NT2/D1 (cell line): Measurements from ENCODE around the gene PKP2.

ENCODE experiments used
- DNase-seq: peaks from one replicate; pipeline ENCODE4 v3.0.0-alpha.2; 2011; ENCODE audit warnings: low read depth, low spot score
- H3K27me3 ChIP-seq: 2 replicates; pipeline ENCODE4 v1.6.0; 2011; ENCODE audit warnings: mild to moderate bottlenecking; ENCODE audit not compliant: insufficient read length, insufficient read depth
- H3K36me3 ChIP-seq: 2 replicates; pipeline ENCODE4 v1.6.1; 2011; ENCODE audit warnings: mild to moderate bottlenecking, low read length, mixed read lengths; ENCODE audit not compliant: insufficient read depth, insufficient read length
- H3K4me1 ChIP-seq: 2 replicates; pipeline ENCODE4 v1.5.1; 2011; ENCODE audit not compliant: insufficient read depth, insufficient read length
- H3K4me3 ChIP-seq: 2 replicates; pipeline ENCODE4 v1.5.1; 2011; ENCODE audit warnings: low read depth; ENCODE audit not compliant: insufficient read length
- H3K9ac ChIP-seq: 2 replicates; pipeline ENCODE4 v1.6.0; 2011; ENCODE audit warnings: low read depth; ENCODE audit not compliant: insufficient read length
- H3K9me3 ChIP-seq: 2 replicates; pipeline ENCODE4 v1.5.1; 2011; ENCODE audit warnings: mild to moderate bottlenecking, low read length; ENCODE audit not compliant: insufficient read depth
- SUZ12 ChIP-seq: IDR thresholded peaks from 2 replicates; pipeline ENCODE4 v1.6.1; 2011; ENCODE audit not compliant: insufficient read length, insufficient read depth; ENCODE audit errors: extremely low read depth
- YY1 ChIP-seq: IDR thresholded peaks from 2 replicates; pipeline ENCODE4 v1.6.1; 2011; ENCODE audit not compliant: insufficient read length, insufficient read depth
- ZNF274 ChIP-seq: IDR thresholded peaks from 2 replicates; pipeline ENCODE4 v1.6.1; 2011; ENCODE audit warnings: mild to moderate bottlenecking, low read depth, low read length

The PKP2 gene

DNA sequence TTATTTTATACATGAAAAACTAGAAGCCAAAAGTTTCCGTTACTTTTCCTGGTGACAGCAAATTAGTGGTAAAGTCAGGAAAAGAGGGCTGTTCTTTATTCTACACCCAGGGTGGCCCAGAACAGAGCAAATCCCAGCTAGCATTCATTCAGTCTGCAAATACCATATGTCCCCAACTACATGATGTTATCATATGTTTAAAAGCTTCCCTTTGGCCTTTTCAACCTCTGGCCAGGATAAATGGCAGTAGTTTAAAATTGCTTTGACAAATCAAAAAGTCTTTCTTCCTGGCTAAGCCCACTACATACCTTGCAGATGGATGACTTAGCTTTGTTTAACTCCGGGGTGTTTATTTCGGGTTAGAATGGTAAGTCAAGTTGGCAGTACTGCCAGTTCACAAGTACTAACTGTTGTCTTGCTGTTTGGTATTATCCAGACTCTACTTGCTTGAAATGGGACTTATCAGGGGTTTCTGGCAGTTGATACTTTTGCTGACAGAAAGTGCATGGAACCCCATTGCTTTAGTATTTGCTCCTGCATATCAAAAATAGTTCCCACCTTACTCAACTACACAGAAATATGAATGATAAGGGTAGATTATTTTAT lies 69.7 kb downstream of the PKP2 start:
- Histone ChIP-seq H3K36me3 (peaks cover 17% of the 10 kb centered on the region), H3K9ac (no peak overlapping the region), H3K4me3 (no peak overlapping the region), H3K4me1 (no peaks in the 10 kb centered on the region), H3K9me3 (no peaks in the 10 kb centered on the region), H3K27me3 (no peaks in the 10 kb centered on the region)
- TF ChIP-seq ZNF274 (no peak), SUZ12 (no peak), YY1 (no peak)
- DNase-seq, result no peak

DNA sequence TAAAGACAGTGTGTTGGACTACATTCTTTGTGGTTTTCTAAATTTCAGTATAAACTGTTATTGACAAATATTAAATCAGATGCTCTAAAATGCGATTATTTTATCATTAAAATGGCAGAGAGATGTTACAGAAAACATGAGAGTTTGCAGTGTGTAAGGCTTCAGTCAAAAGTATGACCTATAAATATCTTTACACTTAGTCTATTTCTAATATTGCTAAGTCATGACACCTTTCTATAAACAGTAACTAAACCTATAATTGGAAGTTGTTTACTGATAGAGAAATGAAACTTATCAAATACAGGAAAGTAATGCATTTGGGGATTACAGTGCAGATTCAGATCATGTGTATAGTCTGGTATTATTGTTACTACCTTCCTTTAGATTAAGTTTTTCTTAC lies 72.0 kb downstream of the PKP2 start:
- H3K27me3 ChIP-seq, result no peaks in the 10 kb centered on the region
- no peak for TF ChIP-seq YY1
- no peak for TF ChIP-seq ZNF274
- no peak for TF ChIP-seq SUZ12

DNA sequence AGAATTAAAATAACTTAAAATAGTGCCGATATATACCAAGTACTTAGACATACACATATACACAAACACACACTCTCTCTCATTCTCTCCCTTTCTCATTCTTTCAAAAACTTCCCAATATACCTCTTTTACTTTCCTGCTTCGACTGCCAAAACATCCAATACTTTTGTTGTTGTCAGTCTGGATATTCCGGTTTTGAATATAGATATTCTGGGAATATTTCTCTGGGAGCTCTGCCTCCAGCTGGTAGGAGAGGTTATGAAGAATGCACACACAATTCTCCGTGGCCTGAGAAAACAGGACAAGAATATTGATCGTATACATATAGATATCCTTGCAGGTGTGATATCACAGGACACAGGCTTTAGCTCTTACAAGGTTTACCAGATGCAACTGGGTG lies 74.2 kb downstream of the PKP2 start:
- no peak overlapping the region for H3K4me3 ChIP-seq
- no peaks in the 10 kb centered on the region for H3K27me3 ChIP-seq
- no peaks in the 10 kb centered on the region for H3K4me1 ChIP-seq
- TF ChIP-seq ZNF274 (no peak), YY1 (no peak), SUZ12 (no peak)
- no peak overlapping the region for H3K9ac ChIP-seq
- H3K36me3 ChIP-seq, result peaks cover 44% of the 10 kb centered on the region
- H3K9me3 ChIP-seq, result no peaks in the 10 kb centered on the region
- DNase-seq, result no peak

More for the DNA sequence above, 72.0 kb downstream of the PKP2 start:
- Histone ChIP-seq H3K9ac (no peak overlapping the region), H3K9me3 (no peaks in the 10 kb centered on the region), H3K36me3 (peaks cover 37% of the 10 kb centered on the region), H3K4me3 (no peak overlapping the region), H3K4me1 (no peaks in the 10 kb centered on the region)
- no peak for DNase-seq

DNA sequence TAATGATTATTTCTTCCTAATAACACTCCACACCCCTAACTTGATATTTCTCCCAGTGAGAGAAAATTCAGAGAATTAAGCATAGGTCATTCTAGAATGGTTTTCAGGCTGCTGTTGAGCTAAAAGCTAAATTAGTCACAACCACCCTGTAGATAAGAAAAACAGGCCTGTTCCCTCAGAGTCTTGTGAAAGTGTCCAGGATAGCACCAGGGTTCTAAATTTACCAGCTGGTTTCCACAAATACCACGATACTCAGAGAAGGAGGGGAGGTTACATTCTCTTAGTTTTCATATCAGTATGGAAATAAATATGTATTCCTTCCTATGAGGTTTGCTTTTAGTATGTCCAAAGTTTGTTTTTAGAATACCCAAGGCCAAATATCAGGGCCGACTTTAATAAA lies 74.9 kb downstream of the PKP2 start:
- no peak overlapping the region for H3K9ac ChIP-seq
- no peak for DNase-seq
- H3K27me3 ChIP-seq, result no peaks in the 10 kb centered on the region
- H3K4me1 ChIP-seq, result no peaks in the 10 kb centered on the region
- no peaks in the 10 kb centered on the region for H3K9me3 ChIP-seq
- H3K4me3 ChIP-seq, result no peak overlapping the region
- peaks cover 45% of the 10 kb centered on the region for H3K36me3 ChIP-seq
- no peak for TF ChIP-seq ZNF274
- no peak for TF ChIP-seq SUZ12
- TF ChIP-seq YY1, result no peak

DNA sequence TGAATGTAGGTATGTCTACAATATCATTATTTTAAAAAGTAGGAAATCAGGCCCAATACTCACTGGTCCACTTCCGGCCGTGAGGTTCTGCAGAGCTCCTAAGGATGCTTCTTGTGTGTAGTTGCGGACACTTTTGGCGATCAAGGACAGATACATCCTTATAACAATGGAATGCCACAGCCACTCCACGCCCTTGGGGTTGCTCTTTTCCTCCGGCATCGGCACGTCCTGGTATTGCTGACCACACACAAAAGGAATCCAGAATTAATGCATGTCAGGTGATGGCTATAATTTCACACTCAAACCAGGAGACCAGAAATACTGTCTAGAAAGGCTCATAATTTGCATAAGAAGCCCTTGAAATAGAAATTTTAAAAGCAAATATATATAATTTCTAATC lies 75.3 kb downstream of the PKP2 start:
- Histone ChIP-seq H3K9me3 (no peaks in the 10 kb centered on the region), H3K4me3 (no peak overlapping the region), H3K4me1 (no peaks in the 10 kb centered on the region), H3K36me3 (peaks cover 49% of the 10 kb centered on the region), H3K27me3 (no peaks in the 10 kb centered on the region), H3K9ac (no peak overlapping the region)
- TF ChIP-seq SUZ12, result no peak
- no peak for TF ChIP-seq YY1
- no peak for TF ChIP-seq ZNF274
- DNase-seq, result no peak

DNA sequence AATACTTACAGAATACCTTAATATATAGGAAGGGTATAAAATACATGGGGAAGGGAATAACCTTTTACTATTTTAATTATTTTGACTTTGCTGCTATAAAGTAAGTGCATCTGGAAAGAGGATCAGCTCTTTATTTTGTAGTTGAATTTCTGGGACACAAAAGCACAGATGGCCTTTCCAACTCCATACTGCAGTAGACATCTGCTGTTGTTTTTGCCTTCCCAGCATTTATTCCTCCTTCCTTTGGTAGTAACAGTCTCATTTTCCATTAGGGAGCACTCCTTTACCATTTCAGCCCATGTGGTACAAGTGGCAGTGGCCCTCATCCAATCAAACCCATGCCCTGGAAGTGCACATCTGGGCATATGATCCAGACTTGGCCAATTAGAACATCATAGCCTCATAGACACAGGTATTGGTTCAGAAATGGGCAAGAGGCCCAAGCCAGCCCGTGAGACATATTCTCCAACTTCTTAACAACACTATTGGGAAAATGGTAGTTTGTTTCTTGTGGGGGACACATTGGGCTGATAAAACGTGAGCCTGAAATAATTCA lies 76.1 kb downstream of the PKP2 start:
- H3K9me3 ChIP-seq, result no peaks in the 10 kb centered on the region
- peaks cover 50% of the 10 kb centered on the region for H3K36me3 ChIP-seq
- no peaks in the 10 kb centered on the region for H3K27me3 ChIP-seq

DNA sequence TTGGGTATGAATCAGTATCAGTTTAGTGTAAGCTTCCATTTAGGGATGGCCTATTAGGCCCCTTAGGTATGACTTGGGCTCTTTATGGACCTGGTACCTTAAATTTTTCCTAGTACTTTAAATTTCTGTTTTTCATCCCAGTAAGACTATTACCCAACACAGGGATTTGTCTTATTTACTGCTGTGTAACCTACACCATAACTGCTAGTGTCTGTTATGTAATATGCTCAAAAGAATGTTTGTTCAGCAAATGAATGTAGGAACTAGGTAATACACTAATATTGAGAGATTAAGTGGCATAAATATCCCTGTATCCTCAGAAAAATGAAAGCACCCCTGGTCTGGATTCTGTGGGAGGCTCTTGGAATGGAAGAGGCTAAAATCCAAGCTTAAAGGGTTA lies 77.2 kb downstream of the PKP2 start:
- Histone ChIP-seq H3K9me3 (no peaks in the 10 kb centered on the region), H3K4me3 (no peak overlapping the region), H3K36me3 (peaks cover 50% of the 10 kb centered on the region), H3K27me3 (no peaks in the 10 kb centered on the region), H3K4me1 (no peaks in the 10 kb centered on the region), H3K9ac (no peak overlapping the region)
- DNase-seq, result no peak
- TF ChIP-seq ZNF274 (no peak), SUZ12 (no peak), YY1 (no peak)

More for the DNA sequence above, 76.1 kb downstream of the PKP2 start:
- DNase-seq, result no peak
- Histone ChIP-seq H3K4me1 (no peaks in the 10 kb centered on the region), H3K9ac (no peak overlapping the region), H3K4me3 (no peak overlapping the region)
- TF ChIP-seq SUZ12 (no peak), YY1 (no peak), ZNF274 (no peak)
